BLaER1 (cell line): ENCODE data around the gene REEP1.

Source experiments
- H3K27ac ChIP-seq: shearing (Covaris generic); formaldehyde crosslinking; 2 replicates; pipeline ENCODE4 v1.8.1; 2022
- H3K27me3 ChIP-seq: shearing (Covaris generic); formaldehyde crosslinking; 2 replicates; pipeline ENCODE4 v1.8.1; 2022
- H3K36me3 ChIP-seq: shearing (Covaris generic); formaldehyde crosslinking; 2 replicates; pipeline ENCODE4 v1.8.1; 2022
- H3K4me1 ChIP-seq: shearing (Covaris generic); formaldehyde crosslinking; 2 replicates; pipeline ENCODE4 v1.8.1; 2022
- H3K4me2 ChIP-seq: shearing (Covaris generic); formaldehyde crosslinking; 2 replicates; pipeline ENCODE4 v1.8.1; 2022
- H3K4me3 ChIP-seq: shearing (Covaris generic); formaldehyde crosslinking; 2 replicates; pipeline ENCODE4 v1.8.1; 2022
- H3K9ac ChIP-seq: shearing (Covaris generic); formaldehyde crosslinking; 2 replicates; pipeline ENCODE4 v1.8.1; 2022
- H3K9me3 ChIP-seq: shearing (Covaris generic); formaldehyde crosslinking; 2 replicates; pipeline ENCODE4 v1.8.1; 2022
- H4K20me1 ChIP-seq: shearing (Covaris generic); formaldehyde crosslinking; 2 replicates; pipeline ENCODE4 v1.8.1; 2022
- Cebpa-rat ChIP-seq: shearing (Covaris generic); IDR thresholded peaks from 2 replicates; pipeline ENCODE4 v1.8.1; 2022

REEP1 gene

GRCh38 chr2:86193901-86194567 lies 143.4 kb downstream of the REEP1 start:
- Histone ChIP-seq H4K20me1 (peaks cover 58% of the 10 kb centered on the region), H3K4me1 (peaks cover 58% of the 10 kb centered on the region), H3K4me3 (peak overlapping the region; percentile 91), H3K36me3 (peaks cover 36% of the 10 kb centered on the region), H3K27me3 (no peaks in the 10 kb centered on the region), H3K4me2 (peak overlapping the region; percentile 94), H3K9me3 (no peaks in the 10 kb centered on the region), H3K9ac (peak overlapping the region; percentile 98), H3K27ac (peak overlapping the region; percentile 99; the same call in 1 of the 2 replicates)
- TF ChIP-seq Cebpa-rat, result no peak

- Histone ChIP-seq H3K4me2 (peak overlapping the region; percentile 7; the same call in 1 of the 2 replicates), H3K4me3 (no peak overlapping the region), H4K20me1 (peaks cover 98% of the 10 kb centered on the region), H3K27me3 (no peaks in the 10 kb centered on the region), H3K36me3 (peaks cover 45% of the 10 kb centered on the region), H3K4me1 (peaks cover 81% of the 10 kb centered on the region), H3K9ac (no peak overlapping the region), H3K27ac (no peak overlapping the region), H3K9me3 (no peaks in the 10 kb centered on the region)
- no peak for TF ChIP-seq Cebpa-rat
Observed at GRCh38 chr2:86189782-86190416, 147.5 kb downstream of the REEP1 start.

GRCh38 chr2:86186431-86186830 lies 151.0 kb downstream of the REEP1 start:
- Histone ChIP-seq H3K9ac (0 out of 2 replicates have a peak overlapping the region, but pooled peaks have one; percentile 0), H3K4me2 (peak overlapping the region; percentile 83), H4K20me1 (peaks cover 98% of the 10 kb centered on the region), H3K4me3 (no peak overlapping the region), H3K4me1 (peaks cover 81% of the 10 kb centered on the region), H3K9me3 (no peaks in the 10 kb centered on the region), H3K36me3 (peaks cover 25% of the 10 kb centered on the region), H3K27me3 (no peaks in the 10 kb centered on the region), H3K27ac (peak overlapping the region; percentile 62)
- no peak for TF ChIP-seq Cebpa-rat

DNA sequence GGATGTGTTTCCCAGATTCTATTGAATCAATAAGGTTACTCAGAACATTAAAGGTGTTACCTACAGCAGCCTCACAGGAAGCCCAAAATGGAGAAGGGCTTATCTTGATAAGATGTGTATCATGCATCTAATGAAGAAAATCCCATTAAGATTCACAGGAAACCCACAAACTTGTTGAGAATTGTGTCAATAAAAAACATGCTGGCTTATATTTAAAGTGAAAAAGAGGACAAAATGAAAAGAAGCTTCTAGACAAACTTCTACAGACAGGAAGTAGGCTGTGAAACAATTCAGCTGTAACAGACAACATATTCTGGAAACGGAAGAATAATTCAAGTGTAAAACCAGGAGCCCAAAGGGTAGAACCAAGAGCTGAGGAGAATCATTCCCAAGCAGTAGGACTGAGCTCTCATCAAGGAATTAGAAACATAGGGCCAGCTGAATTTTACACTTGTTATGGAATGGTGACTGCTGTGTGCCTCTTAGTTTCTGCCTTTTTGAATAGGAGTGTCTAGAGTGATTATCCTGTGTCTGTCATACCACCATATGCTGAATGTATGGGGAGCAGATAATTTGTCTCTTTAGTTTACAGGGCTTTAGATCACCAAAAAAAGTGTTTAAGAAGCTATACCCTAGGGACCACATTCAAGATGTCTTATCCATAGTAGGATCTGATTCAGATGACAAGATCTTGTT lies 151.8 kb downstream of the REEP1 start:
- Histone ChIP-seq H3K27ac (peak overlapping the region; percentile 62), H3K4me1 (peaks cover 83% of the 10 kb centered on the region), H3K36me3 (peaks cover 23% of the 10 kb centered on the region), H3K9ac (peak overlapping the region; percentile 39), H3K9me3 (no peaks in the 10 kb centered on the region), H3K4me2 (peak overlapping the region; percentile 83), H3K4me3 (peak overlapping the region; percentile 15; the same call in 1 of the 2 replicates), H3K27me3 (no peaks in the 10 kb centered on the region), H4K20me1 (peaks cover 98% of the 10 kb centered on the region)
- TF ChIP-seq Cebpa-rat, result no peak

- Histone ChIP-seq H3K4me2 (no peak overlapping the region), H3K4me3 (no peak overlapping the region), H3K9me3 (no peaks in the 10 kb centered on the region), H4K20me1 (peaks cover 45% of the 10 kb centered on the region), H3K27me3 (no peaks in the 10 kb centered on the region), H3K27ac (no peak overlapping the region), H3K9ac (no peak overlapping the region), H3K4me1 (peaks cover 7% of the 10 kb centered on the region), H3K36me3 (peaks cover 89% of the 10 kb centered on the region)
- no peak for TF ChIP-seq Cebpa-rat
Observed at GRCh38 chr2:86176597-86176996, 160.8 kb downstream of the REEP1 start.

GRCh38 chr2:86175828-86176227 lies 161.6 kb downstream of the REEP1 start:
- no peak overlapping the region for H3K4me3 ChIP-seq
- peaks cover 92% of the 10 kb centered on the region for H3K36me3 ChIP-seq
- H3K27me3 ChIP-seq, result no peaks in the 10 kb centered on the region
- no peaks in the 10 kb centered on the region for H3K4me1 ChIP-seq
- H3K9ac ChIP-seq, result no peak overlapping the region
- H4K20me1 ChIP-seq, result peaks cover 37% of the 10 kb centered on the region
- no peaks in the 10 kb centered on the region for H3K9me3 ChIP-seq
- no peak overlapping the region for H3K27ac ChIP-seq
- no peak for TF ChIP-seq Cebpa-rat
- no peak overlapping the region for H3K4me2 ChIP-seq

- H3K9me3 ChIP-seq, result no peaks in the 10 kb centered on the region
- peaks cover 40% of the 10 kb centered on the region; the same call in 1 of the 2 replicates for H4K20me1 ChIP-seq
- H3K27me3 ChIP-seq, result no peaks in the 10 kb centered on the region
- TF ChIP-seq Cebpa-rat, result no peak
- H3K9ac ChIP-seq, result no peak overlapping the region
- H3K4me2 ChIP-seq, result no peak overlapping the region
- no peaks in the 10 kb centered on the region for H3K4me1 ChIP-seq
- peaks cover 92% of the 10 kb centered on the region for H3K36me3 ChIP-seq
- H3K4me3 ChIP-seq, result no peak overlapping the region
- H3K27ac ChIP-seq, result no peak overlapping the region
Observed at GRCh38 chr2:86174445-86174844, 163.0 kb downstream of the REEP1 start.

DNA sequence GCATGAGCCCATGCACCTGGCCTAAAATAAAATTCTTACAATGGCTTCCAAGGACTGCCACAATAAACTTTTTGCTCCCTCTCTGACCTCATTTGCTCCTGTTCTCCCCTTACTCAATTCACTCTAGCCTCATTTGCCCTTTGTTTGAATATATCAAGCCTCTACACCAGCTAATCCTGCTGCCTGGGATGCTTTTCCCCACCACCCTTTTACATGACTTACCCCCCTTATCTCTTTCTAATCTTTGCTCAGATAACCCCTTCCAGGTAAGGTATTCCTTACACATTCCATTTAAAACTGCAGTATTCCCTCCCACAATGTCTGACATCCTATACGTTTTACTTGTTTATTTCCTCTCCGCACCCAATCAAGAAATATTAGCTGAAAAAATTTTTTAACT lies 164.8 kb downstream of the REEP1 start:
- Histone ChIP-seq H3K36me3 (peaks cover 92% of the 10 kb centered on the region), H4K20me1 (peaks cover 40% of the 10 kb centered on the region; the same call in 1 of the 2 replicates), H3K4me1 (no peaks in the 10 kb centered on the region), H3K4me3 (no peak overlapping the region), H3K27ac (no peak overlapping the region), H3K27me3 (no peaks in the 10 kb centered on the region), H3K9me3 (no peaks in the 10 kb centered on the region), H3K9ac (no peak overlapping the region), H3K4me2 (no peak overlapping the region)
- no peak for TF ChIP-seq Cebpa-rat

DNA sequence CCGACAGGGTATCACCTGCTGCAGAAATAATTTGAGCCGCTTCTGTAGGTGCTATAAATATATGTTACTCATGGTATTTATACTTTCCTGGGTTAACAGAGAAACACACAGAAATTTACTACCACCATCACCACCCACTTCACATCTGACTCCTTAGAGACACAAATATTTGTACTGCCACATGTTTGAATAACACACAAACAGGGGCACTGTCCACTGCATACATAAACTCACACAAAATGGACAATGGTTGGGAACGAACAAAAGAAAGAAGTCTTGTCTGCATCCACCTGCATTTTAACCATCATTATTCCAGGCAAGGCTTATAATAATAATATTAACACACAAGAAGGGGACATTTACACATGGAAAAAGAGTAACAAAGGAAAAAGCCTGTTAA lies 166.1 kb downstream of the REEP1 start:
- Histone ChIP-seq H3K4me3 (no peak overlapping the region), H3K27me3 (no peaks in the 10 kb centered on the region), H3K9ac (no peak overlapping the region), H3K36me3 (peaks cover 89% of the 10 kb centered on the region), H3K27ac (no peak overlapping the region), H3K4me2 (no peak overlapping the region), H4K20me1 (peaks cover 36% of the 10 kb centered on the region; the same call in 1 of the 2 replicates), H3K9me3 (no peaks in the 10 kb centered on the region), H3K4me1 (no peaks in the 10 kb centered on the region)
- no peak for TF ChIP-seq Cebpa-rat

DNA sequence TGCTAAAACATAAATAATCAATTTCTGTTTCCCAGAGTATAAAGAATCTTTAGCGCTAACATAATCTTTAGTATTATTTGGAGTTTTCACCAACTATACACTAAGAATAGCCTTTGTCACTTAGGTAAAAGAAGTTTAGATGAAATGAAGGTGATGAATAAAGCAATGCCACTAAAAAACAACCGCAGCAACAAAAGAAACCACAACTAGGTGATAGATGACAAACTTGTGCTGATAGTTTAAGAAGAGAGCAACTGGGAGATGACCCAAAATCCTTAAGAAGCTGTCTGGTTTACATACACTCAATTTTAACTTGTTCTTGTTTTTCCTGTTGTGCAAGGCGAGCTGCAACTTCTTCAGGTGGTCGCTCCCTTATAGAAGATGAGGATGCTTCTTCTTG lies 167.0 kb downstream of the REEP1 start:
- Histone ChIP-seq H3K27me3 (no peaks in the 10 kb centered on the region), H3K4me3 (no peak overlapping the region), H3K9ac (no peak overlapping the region), H3K27ac (no peak overlapping the region), H3K9me3 (no peaks in the 10 kb centered on the region), H4K20me1 (peaks cover 28% of the 10 kb centered on the region; the same call in 1 of the 2 replicates), H3K36me3 (peaks cover 88% of the 10 kb centered on the region), H3K4me2 (no peak overlapping the region), H3K4me1 (no peaks in the 10 kb centered on the region)
- no peak for TF ChIP-seq Cebpa-rat
